ENCODE measurements around the gene SLC9A8.

GRCh38 chr20:49899541-49900383, 87.1 kb downstream of the SLC9A8 start:
- TF ChIP-seq CTCF (IDR thresholded peaks at IDR 0.05; ENCODE audit: extremely low read depth in 1 of 2, insufficient read depth in 1 of 2, low read depth in 1 of 2, low read length in 2 of 2), result no peak
- no peak for TF ChIP-seq POLR2AphosphoS5 (IDR thresholded peaks at IDR 0.05; ENCODE audit: insufficient read depth, low read depth, low read length)
- no peak for TF ChIP-seq POLR2A (IDR thresholded peaks at IDR 0.05; ENCODE audit: low read depth, low read length)
- TF ChIP-seq EZH2 (IDR thresholded peaks at IDR 0.05; ENCODE audit: borderline replicate concordance, low read depth, low read length, severe bottlenecking), result no peak

Measured in endothelial cell of umbilical vein (primary cell).